NAMALWA (cell line): ENCODE data around the gene STXBP6.
"Not testable (repeated sequence)": the region's sequence is repeated elsewhere in the genome, so short reads cannot be mapped to it uniquely, and the experiment has no call there.

ENCODE experiments used
- DNase-seq: peaks from one replicate; pipeline ENCODE4 v3.0.0-alpha.2; 2015; ENCODE audit warnings: low spot score

Gene STXBP6

GRCh38 chr14:24986206-24986893 lies 63.6 kb downstream of the STXBP6 start:
- DNase-seq, result no peak

- no peak for DNase-seq
Observed at GRCh38 chr14:24984846-24985589, 64.9 kb downstream of the STXBP6 start.

- no peak for DNase-seq
Observed at GRCh38 chr14:24982472-24983155, 67.3 kb downstream of the STXBP6 start.

GRCh38 chr14:24979725-24980239 lies 70.2 kb downstream of the STXBP6 start:
- no peak for DNase-seq

GRCh38 chr14:24978862-24979724 lies 70.9 kb downstream of the STXBP6 start:
- DNase-seq, result no peak

GRCh38 chr14:24976602-24977001 lies 73.3 kb downstream of the STXBP6 start:
- no peak for DNase-seq

GRCh38 chr14:24975393-24975792 lies 74.6 kb downstream of the STXBP6 start:
- DNase-seq, result no peak

- no peak for DNase-seq
Observed at GRCh38 chr14:24974591-24975374, 75.2 kb downstream of the STXBP6 start.

GRCh38 chr14:24972844-24973243 lies 77.1 kb downstream of the STXBP6 start:
- DNase-seq, result no peak

- DNase-seq, result no peak
Observed at GRCh38 chr14:24971255-24971654, 78.7 kb downstream of the STXBP6 start.

- no peak for DNase-seq
Observed at GRCh38 chr14:24966579-24966964, 83.4 kb downstream of the STXBP6 start.

GRCh38 chr14:24965934-24966578 lies 83.9 kb downstream of the STXBP6 start:
- DNase-seq, result no peak

- DNase-seq, result no peak
Observed at GRCh38 chr14:24965578-24965933, 84.4 kb downstream of the STXBP6 start.

GRCh38 chr14:24964591-24964990 lies 85.4 kb downstream of the STXBP6 start:
- DNase-seq, result no peak

GRCh38 chr14:24964048-24964447 lies 85.9 kb downstream of the STXBP6 start:
- no peak for DNase-seq

- DNase-seq, result not testable (repeated sequence)
Observed at GRCh38 chr14:24962118-24962517, 87.8 kb downstream of the STXBP6 start.

GRCh38 chr14:24960816-24961215 lies 89.1 kb downstream of the STXBP6 start:
- DNase-seq, result no peak

- DNase-seq, result peak; percentile 14
Observed at GRCh38 chr14:24959791-24960331, 90.1 kb downstream of the STXBP6 start.

GRCh38 chr14:24958271-24958670 lies 91.7 kb downstream of the STXBP6 start:
- DNase-seq, result no peak

GRCh38 chr14:24957814-24958213 lies 92.1 kb downstream of the STXBP6 start:
- DNase-seq, result no peak
